ENCODE results near the gene MTR.
"Not testable (repeated sequence)": the region's sequence is repeated elsewhere in the genome, so short reads cannot be mapped to it uniquely, and the experiment has no call there.

MTR gene

DNA sequence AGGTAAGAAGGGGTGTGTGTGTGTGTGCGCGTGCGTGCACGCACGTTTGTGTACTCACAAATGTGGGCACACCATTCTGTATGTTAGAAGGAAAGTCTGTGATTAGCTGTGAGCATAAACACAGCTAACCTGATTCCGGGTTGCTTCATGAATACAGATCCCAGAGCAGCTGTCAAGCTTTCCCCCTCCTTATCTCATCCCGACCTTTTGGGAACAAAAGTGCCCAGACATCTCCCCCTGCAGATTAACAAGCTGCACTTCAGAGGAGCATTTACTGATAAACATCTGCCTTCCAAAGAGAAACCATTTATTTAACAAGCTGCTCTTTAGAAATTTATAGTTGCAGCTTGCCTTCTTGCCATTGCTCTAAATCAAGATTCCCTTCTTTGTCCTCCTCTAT is 112.1 kb downstream of the MTR start:
- no peak for DNase-seq (ENCODE audit: low read depth)

DNA sequence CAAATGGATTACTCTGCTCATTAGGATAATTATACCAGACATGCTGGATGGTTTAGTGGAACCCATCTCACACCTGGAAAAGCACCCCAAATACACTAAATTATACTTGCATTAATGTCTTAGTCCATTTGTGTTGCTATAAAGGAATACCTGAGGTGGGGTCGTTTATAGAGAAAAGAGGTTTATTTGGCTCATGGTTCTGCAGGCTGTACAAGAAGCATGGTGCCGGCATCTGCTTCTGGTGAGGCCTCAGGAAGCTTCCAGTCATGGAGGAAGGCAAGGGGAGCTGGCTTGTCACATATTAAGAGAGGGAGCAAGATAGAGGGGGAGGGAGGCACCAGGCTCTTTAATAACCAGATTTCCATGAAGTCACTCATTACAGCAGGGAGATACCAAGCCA is 113.6 kb downstream of the MTR start:
- no peak for DNase-seq (ENCODE audit: low read depth)

DNA sequence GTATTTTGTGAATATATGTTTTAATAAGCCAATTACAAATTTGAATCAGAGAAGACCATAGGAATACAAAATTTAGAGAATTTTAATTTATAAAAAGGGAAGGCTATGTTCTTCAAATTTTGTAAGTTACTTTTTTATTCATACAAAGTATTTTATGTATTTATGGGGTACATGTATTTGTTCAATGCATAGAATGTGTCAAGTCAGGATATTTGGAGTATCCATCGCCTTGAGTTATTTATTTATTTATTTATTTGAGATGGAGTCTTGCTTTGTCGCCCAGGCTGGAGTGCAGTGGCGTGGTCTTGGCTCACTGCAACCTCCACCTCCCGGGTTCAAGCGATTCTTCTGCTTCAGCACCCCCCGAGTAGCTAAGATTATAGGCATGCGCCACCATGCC is 116.0 kb downstream of the MTR start:
- not testable (repeated sequence) for DNase-seq (ENCODE audit: low read depth)

DNA sequence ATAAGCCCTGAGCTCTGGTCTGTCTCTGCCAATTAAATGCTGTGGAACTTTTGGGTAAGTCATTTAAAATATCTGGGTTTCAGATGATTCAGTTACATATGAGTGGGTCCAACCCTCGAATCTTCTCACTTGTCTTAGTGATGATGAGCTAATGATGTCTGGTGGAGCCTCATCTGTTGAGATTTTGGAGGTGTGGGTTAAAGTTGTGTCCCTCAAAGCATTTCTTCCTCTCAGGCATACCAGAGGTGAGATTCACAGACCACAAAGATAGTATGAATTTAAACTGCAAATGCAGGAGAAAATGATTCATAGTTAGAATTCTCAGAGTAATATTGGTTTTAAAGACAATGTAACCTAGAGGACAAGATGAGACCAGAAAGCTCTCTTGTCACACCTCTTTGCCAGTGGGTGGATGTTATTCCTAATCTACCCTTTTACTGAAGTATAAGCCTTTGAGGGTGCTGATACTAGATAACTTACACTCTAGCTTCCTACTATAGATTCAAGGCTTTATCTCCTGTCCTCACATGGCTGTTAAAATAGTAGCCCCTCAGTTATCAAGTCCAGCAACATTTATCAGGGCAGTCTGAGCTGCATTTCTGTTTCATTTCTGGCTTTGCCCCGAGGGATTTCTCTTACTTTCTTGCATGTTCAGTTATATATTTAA is 118.4 kb downstream of the MTR start:
- DNase-seq (ENCODE audit: low read depth) = peak; percentile 31

DNA sequence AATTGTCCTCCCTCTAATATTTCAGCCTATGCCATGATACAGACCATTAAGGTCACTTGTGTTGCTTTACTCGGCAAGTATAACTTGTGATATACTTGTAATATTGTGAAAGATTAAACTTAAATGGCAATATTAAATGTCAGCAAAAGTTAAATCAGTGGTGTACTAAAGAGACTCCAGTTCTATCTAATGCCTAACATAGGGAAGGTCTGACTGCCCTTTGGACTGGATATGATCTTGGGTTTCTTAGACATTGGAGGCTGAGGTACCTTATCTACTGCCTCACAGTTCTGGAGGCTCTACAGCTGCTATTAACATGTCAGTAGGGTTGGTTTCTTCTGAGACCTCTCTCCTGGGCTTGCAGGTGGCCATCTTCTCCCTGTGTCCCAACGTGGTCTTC is 119.3 kb downstream of the MTR start:
- DNase-seq (ENCODE audit: low read depth) = no peak

DNA sequence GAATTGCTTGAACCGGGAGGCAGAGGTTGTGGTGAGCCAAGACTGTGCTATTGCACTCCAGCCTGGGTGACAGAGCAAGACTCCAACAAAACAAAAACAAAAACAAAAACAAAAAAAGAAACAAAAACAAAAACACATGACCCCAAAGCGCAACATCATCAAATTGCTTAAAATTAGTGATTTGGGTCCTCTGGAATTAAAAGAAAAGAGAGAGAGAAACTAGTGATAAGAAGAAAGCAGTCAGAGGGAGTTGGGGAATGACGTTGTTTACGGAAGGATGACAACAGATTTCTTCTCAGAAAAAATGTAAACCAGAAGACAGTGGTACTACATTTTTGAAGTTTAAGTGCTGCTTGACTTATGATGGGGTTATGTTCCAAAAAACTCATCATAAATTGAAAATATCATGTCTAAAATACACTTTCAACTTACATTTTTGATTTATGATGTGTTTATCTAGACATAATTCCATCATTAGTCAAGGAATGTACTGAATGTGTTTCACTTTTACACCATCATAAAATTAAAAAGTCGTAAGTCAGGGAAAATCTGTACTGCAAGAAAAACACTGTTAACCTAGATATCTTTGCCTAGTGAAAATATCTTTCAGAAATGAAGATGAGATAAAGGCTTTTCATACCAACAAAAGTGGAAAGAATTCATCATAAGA is 121.2 kb downstream of the MTR start:
- no peak for DNase-seq (ENCODE audit: low read depth)

DNA sequence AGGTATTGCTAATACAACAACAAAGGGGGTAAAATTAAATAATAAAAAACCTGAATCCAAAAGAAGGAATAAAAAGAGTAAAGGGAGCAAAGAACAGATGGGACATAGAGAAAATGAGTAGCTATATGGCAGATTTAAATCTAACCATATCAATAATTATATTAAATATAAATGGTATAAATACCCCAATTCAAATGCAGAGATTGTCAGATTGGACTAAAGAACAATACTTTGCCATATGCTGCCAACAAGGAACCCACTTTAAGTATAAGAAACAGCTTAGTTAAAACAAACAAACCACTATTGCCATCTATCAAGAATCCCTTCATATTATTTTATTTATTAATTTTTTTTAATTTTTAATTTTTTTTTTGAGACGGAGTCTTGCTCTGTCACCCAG is 122.4 kb downstream of the MTR start:
- DNase-seq (ENCODE audit: low read depth) = no peak

DNA sequence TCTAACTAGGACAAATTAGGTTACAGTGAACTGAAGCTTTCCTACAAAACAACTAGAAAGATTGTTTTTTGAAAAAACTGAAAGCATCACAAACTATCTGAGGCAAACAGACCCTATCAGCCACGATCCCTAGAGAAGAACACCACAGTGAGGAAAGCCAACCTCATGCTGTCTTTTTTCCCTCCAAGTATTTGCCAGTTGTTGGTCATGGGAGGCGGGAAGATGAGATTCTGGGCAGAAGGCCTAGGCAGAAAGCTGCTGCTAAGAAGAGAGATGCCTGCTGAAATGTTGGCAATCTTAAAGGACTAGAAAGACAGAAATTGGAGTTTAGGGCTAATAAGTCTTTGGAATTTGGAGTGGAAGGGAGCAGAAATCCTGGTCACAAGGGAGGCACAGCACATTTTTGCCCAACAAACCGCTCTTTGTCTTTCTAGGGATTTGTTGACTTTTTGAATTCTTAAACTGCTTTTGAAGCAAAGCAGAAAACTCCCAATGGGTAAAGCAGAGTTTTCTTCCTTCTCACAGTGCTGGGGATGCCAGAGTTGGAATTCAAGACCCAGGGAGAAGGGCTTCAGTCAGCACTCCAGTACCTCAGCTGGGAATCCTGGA is 125.3 kb downstream of the MTR start:
- DNase-seq (ENCODE audit: low read depth) = no peak

DNA sequence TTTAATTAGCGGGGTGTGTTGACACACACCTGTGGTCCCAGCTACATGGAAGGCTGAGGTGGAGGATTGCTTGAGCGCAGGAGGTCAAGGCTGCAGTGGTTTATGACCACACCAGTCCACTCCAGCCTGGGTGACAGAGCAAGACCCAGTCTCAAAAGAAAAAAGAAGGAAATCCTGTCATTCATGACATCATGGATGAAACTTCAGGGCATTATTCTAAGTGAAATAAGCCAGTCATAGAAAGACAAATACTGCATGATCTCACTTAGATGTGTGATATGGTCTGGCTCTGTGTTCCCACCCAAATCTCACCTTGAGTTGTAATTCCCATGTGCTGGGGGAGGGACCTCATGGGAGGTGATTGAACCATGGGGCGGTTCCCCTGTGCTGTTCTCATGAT is 126.5 kb downstream of the MTR start:
- no peak for DNase-seq (ENCODE audit: low read depth)

DNA sequence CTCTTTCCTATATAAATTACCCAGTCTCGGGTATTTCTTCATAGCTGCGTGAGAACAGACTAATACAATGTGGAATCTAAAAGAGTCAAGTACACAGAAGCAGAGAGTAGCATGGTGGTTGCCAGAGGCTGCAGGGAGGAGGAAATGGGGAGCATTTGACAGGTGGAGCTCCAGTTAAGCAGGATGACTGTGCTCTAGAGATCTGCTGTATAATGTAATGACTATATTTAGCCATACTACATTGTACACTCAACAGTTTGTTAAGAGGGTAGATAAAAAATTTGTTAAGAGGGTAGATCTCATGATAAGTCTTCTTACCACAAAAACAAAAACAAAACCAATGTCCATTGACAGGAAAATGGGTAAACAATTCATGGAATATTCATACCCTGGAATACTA is 127.1 kb downstream of the MTR start:
- no peak for DNase-seq (ENCODE audit: low read depth)

DNA sequence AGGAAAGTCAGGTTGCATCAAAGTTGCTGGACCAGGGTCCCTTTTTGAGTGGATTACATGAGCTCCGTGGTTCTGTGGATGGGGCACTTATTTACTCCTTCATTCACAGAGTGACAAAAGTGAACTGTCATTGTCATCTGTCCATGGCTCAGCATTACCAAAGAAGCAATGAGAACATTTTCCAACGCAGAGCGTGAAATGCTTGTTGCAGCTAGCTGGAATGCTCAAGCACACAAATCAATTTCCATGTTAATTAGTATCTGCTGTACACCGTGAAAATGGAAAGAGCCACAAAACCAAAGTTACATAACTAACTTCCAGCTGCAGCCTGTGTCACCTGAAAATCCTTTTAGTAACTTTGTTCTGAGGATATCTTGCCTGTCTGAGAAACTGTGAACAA is 130.3 kb downstream of the MTR start:
- no peak for DNase-seq (ENCODE audit: low read depth)

DNA sequence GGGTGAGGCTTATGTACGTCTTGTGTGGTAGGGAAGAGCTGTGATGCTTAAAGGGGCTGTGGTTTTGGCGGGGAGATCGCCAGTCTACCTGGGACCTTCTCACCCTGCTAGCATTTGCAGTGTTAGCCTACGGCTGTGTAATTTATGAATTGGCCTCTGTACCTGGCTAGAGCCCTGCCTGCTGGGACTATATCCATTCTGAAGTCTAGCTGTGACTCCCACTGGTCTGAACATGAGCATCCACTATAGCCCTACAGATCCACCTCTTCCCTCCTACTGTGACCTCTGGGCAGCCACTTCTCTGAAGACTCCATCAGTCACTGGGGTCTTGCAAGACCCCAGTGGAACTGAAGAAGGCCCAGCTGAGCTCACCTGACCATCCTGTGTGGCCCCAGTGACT is 135.4 kb downstream of the MTR start:
- no peak for DNase-seq (ENCODE audit: low read depth)

DNA sequence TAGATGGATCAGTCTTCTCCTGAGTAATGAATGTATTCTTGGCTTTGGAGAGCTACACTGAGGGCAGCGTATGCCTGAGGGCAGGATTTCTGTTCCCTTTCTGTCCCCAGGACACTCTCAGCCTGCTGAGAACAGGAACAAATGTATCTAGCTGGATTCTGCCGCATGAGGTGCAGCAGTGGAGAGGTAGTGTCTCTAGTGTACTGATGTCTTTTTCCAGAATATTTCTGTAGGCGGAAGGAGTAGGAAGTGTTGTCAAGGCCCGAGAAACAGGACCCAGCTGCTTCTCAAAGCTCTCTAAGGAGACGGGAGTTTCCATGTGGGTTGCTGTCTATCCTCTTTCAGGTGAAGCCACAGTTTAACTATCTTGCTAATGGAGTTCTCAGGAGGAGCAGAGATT is 143.7 kb downstream of the MTR start:
- DNase-seq (ENCODE audit: low read depth) = no peak

DNA sequence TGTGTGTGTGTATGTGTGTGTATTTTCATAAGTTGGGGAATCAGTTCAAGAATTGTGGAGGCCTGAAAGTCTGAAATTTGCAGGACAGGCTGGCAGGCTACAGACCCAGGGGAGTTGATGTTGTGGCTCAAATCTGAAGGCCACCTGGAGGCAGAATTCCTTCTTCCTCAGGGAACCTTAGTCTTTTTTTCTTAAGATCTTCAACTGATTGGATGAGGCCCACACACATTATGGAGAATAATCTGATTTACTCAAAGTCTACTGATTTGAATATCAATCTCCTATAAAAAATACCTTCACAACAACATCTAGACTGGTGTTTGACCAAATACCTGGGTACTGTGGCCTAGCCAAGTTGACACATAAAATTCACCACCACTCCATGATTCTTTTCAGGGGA is 147.3 kb downstream of the MTR start:
- no peak for DNase-seq (ENCODE audit: low read depth)

DNA sequence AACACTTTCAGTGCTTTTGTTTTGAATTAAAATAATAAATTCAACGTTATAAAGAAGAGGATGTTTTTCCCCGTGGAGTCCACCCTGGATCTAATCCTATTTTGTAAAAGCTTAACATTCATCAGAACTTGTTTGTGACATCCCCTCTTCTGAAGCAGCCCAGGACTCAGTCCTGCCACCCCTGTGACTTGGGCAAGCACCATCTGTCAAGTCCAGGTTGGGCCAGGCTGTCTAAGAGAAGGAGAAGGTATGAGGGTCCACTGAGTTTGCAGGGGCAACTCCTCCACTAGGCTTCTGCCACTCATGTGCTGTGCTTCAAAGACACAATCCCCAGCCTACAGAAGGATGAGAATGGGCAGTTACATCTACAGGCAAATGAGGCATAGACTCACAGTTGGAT is 149.5 kb downstream of the MTR start:
- DNase-seq (ENCODE audit: low read depth) = no peak

DNA sequence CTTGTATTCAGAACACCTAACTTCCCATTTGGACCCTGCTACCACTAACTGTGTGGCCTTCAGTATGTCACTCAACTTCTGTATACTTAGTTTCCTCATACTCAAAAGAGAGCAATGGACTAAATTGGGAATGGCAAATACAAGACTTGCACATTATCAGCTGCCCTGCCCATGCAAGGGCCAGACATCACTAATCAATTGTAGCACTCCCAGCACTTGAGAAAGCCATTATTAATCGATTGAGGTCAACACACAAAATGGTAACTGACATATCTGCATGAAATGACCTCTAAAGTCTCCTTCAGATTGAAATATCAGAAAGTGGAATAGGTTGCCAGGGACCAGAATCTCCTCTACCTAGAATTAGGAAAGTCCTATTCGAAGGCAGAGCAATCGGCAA is 149.9 kb downstream of the MTR start:
- DNase-seq (ENCODE audit: low read depth) = no peak

DNA sequence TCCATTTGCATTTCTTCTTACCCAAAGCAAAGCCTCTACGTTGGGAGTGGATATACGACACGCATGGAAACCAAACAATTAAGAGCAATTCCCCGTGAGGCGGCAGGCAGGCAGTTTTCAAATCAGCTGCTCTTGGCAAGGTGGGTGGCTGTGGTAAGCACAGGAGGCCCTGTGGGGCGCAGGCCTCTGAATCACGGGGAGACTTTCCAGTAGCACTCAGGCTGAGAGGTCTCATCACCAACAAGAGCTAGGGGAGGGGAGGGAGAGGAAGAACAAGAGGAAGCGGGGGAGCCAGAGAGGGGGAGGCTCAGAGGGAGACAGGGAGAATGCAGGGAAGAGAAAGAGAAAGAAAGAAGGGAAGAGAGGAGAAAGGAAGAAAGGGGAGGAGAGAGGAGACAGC is 152.7 kb downstream of the MTR start:
- DNase-seq (ENCODE audit: low read depth) = no peak

DNA sequence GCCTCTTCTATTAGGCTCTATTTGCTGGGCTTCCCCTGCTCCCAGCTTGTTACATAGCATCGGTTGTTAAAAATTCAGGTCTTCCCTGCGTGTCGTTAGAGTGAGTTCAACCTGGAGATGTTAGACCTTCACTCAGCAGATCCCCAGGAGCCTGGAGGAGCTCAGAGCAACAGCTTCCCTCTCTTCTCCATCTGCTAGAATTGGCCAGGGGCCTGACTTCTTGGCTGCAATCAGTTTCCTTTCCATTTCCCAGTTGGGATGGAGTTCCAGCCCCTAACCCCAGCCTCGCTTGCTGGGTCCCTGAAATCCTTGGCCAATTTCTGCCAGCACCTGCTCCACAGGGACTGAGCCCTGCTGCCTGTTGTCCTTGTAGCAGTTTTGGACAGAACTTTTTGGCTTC is 153.3 kb downstream of the MTR start:
- no peak for DNase-seq (ENCODE audit: low read depth)

DNA sequence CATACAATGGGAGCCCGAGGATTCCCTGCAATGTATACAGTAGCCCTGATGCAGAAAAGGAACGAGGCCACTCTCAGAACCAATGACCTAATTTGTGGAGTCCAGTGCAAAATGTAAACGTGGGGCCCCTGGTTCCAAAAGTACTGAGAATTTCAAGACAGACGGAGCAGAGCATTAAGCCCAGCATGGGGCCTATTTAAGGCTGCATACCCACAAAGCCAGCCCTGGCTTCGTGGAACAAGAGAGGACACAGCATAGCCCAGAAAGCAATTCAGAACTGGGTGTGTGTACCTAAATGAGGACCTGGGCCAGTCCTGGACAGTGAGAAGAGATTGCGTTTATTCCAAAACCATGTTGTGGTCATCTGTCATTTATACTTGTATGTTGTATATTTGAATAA is 153.9 kb downstream of the MTR start:
- no peak for DNase-seq (ENCODE audit: low read depth)

DNA sequence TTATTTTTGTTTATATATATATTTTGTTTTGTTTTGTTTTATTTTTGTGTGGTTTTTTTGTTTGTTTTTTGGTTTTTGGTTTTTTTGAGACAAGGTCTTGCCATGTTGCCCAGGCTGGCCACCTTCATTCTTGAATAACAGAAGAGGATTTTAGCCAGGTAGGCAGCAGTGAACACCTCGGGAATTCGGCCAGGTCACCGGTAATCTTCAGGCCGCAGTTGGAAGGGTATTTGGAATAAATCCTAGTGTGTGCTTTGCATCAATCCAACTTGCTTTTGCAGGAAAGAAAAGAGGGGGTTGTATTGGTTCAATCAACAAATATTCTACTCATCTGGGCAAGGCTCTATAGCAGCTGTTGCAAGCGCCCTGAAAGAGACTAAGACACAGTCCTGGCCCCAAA is 155.3 kb downstream of the MTR start:
- DNase-seq (ENCODE audit: low read depth) = no peak

DNA sequence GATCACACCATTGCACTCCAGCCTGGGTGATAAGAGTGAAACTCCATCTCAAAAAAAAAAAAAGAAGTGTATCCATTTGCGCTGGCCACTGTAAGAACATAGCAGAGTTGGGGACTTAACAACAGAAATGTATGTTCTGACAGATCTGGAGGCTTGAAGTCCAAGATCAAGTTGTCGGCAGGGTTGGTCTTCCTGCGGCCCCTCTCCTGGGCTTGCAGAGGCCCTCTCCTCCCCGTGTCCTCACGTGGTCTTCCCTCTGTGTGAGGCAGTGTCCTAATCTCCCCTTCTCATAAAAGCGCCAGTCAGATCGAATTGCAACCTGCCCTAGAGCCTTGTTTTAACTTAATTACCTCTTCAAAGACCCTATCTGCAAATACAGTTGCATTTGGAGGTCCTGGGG is 156.6 kb downstream of the MTR start:
- no peak for DNase-seq (ENCODE audit: low read depth)

DNA sequence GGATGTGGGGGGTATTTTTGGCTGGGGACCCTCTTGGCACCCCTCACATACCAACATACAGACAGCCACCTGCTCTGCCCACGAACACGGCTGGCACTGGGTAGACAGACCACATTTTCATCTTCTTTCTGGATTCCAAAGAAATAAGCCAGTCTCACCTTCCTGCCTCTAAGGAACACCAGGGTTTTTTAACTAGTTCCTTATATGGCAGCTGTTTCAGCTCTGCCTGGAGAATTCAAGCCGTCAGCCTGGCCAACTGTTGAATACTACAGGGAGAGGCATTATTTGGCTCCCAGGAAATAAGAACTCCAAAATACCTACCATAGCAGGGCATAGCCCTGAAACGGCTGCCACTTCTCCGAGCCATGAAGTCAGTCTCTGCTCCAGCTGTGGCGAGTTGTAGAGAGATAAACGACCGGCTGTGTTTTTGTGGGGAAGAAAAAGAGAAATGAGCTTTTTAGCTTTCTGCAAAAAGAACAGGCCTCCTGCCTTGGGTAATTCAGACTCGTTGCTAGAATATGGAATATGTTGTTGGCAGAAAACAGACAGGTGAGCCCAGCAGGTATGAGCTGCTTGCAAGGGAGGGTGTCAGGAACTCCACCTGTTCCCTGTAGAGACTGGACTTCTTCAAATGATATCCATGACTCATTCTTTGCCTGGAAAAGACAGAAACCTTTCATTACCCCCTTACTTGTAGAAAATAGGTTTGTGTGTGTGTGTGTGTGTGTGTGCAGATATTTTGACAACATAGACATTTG is 157.3 kb downstream of the MTR start:
- no peak for DNase-seq (ENCODE audit: low read depth)

DNA sequence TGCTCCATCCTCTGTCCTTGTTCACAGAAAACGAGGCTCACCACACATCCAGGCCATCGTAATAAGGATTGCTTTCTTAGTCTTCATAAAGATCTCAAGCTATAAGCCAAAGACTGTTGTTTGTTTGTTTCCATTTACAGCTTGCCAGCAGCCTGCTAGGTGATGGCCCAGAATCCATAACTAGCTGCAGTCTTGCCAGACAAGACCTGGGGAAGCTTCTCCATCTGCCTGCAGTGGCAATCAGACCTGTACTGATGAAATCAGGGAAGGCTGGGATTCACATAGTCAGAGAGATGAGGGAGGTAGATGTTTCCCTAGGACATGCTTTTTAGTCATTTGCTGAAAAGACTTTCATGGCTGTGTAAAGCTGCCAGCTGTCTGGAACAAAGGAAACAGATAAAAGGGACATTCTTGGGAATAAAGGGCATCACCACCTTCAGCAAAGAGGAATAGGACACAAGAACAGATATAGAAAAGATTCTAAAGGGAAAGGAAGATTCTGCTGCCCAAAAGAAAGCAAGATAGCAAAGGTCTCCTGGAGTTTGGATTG is 158.1 kb downstream of the MTR start:
- no peak for DNase-seq (ENCODE audit: low read depth)

Measured in non-pigmented ciliary epithelial cell (primary cell).